GM12878 (cell line): ENCODE results near the gene CHFR. TPM values are rescaled to one million over a fixed set of nuclear protein-coding genes. Genes with fewer than 3 reads are reported as not detected.
A peak's percentile ranks its signal among the peaks of the same experiment; 100 is the strongest.

Experiments
- ATAC-seq: fragments of 200-7000 bp; cut with Tn5 transposase; 3 replicates; pipeline ENCODE4 v1.9.1; 2020; ENCODE audit warnings: mild to moderate bottlenecking, moderate library complexity
- BruUV-seq: library from RNA; stranded (reverse); fragments of 400-500 nt; replicated peaks from 2 replicates; lab custom pipeline; 2021; lab: Mats Ljungman, UMichigan
- CTCF ChIA-PET: fragments of 300-600 bp; sonication (Branson Sonifier 250); formaldehyde crosslinking; extraction: SDS; loops from one replicate; lab custom pipeline; 2021; ENCODE audit warnings: inconsistent platforms; lab: Yijun Ruan, JAX
- POLR2A ChIA-PET: fragments of 350-600 bp; formaldehyde crosslinking; extraction: SDS; loops from one replicate; lab custom pipeline; 2021; ENCODE audit warnings: inconsistent platforms; lab: Charles Lee
- RAD21 ChIA-PET: fragments of 300-600 bp; sonication (Branson Sonifier 250); formaldehyde crosslinking; loops from one replicate; lab custom pipeline; 2023; ENCODE audit warnings: antibody characterized with exemption; ENCODE audit not compliant: unreplicated experiment; lab: Charles Lee
- SMC1A ChIA-PET: fragments of 300-600 bp; sonication (Branson Sonifier 250); formaldehyde crosslinking; loops from one replicate; lab custom pipeline; 2023; ENCODE audit not compliant: unreplicated experiment, uncharacterized antibody; lab: Charles Lee
- DNase-seq: peaks from one replicate; pipeline ENCODE4 v3.0.0-alpha.2; 2011; ENCODE audit warnings: low read depth, low spot score
- FAIRE-seq: peaks from 3 replicates; lab custom pipeline; 2011; peaks lifted over from hg19 to GRCh38; lab: Jason Lieb, UNC
- H2AFZ ChIP-seq: 2 replicates; pipeline ENCODE4 v1.6.0; 2011; ENCODE audit warnings: low read depth, low read length, control low read depth; ENCODE audit not compliant: control insufficient read depth
- H3K27ac ChIP-seq: 2 replicates; pipeline ENCODE4 v1.5.1; 2011; ENCODE audit warnings: control low read depth; ENCODE audit not compliant: control insufficient read depth, insufficient read depth
- H3K27me3 ChIP-seq, 2 experiments: replicated peaks in 1 of 2; 2 replicates each; pipeline versions ENCODE4 v1.6.0 to v1.6.1; 2011; ENCODE audit warnings: low read length in 1 of 2; ENCODE audit not compliant: control insufficient read depth in 2 of 2, insufficient read depth in 2 of 2
- H3K36me3 ChIP-seq, 2 experiments: 2 replicates each; pipeline ENCODE4 v1.5.1; 2011; ENCODE audit warnings: low read length in 1 of 2; ENCODE audit not compliant: control insufficient read depth in 2 of 2, insufficient read depth in 2 of 2
- H3K4me1 ChIP-seq: 2 replicates; pipeline ENCODE4 v1.6.1; 2011; ENCODE audit warnings: mild to moderate bottlenecking, low read length, moderate library complexity, mixed read lengths; ENCODE audit not compliant: control insufficient read depth, insufficient read depth
- H3K4me2 ChIP-seq: 2 replicates; pipeline ENCODE4 v1.6.0; 2011; ENCODE audit warnings: control low read depth; ENCODE audit not compliant: control insufficient read depth, insufficient read depth
- H3K4me3 ChIP-seq: fragments of 200-600 bp; sonication (generic); 2 replicates; pipeline ENCODE4 v1.5.1; 2016
- H3K79me2 ChIP-seq: 2 replicates; pipeline ENCODE4 v1.6.0; 2011; ENCODE audit warnings: low read length; ENCODE audit not compliant: control insufficient read depth, insufficient read depth
- H3K9ac ChIP-seq: 2 replicates; pipeline ENCODE4 v1.8.0; 2011; ENCODE audit warnings: low read length, control low read depth, mixed read lengths; ENCODE audit not compliant: control insufficient read depth, insufficient read depth
- H3K9me3 ChIP-seq: replicated peaks from 3 replicates; pipeline ENCODE4 v1.5.1; 2011; ENCODE audit warnings: mild to moderate bottlenecking, low read length; ENCODE audit not compliant: control insufficient read depth, insufficient read depth
- H4K20me1 ChIP-seq: 2 replicates; pipeline ENCODE4 v1.6.0; 2011; ENCODE audit not compliant: control insufficient read depth, insufficient read depth
- BMI1 ChIP-seq: fragments of 450-650 bp; IDR thresholded peaks from 2 replicates; pipeline ENCODE4 v1.6.1; 2016; ENCODE audit warnings: mild to moderate bottlenecking, moderate library complexity, borderline replicate concordance
- CHD1 ChIP-seq: IDR thresholded peaks from 2 replicates; pipeline ENCODE4 v1.6.1; 2012; ENCODE audit warnings: low read depth, low read length, improper control_type of control experiment
- CTCF ChIP-seq, 3 experiments: IDR thresholded peaks in 2 of 3; conservative IDR thresholded peaks in 1 of 3; 2 replicates each; pipeline ENCODE4 v1.5.1; 2011; ENCODE audit warnings: low read depth in 3 of 3, low read length in 3 of 3, mild to moderate bottlenecking in 3 of 3, control low read depth in 2 of 3, moderate library complexity in 2 of 3, inconsistent platforms in 1 of 3, mixed read lengths in 1 of 3; ENCODE audit not compliant: control insufficient read depth in 2 of 3, insufficient read depth in 1 of 3; ENCODE audit errors: extremely low read depth in 1 of 3
- E2F4 ChIP-seq: IDR thresholded peaks from 2 replicates; pipeline ENCODE4 v1.6.1; 2012; ENCODE audit warnings: low read depth, low read length, improper control_type of control experiment
- FOXK2 ChIP-seq: fragments of 450-650 bp; IDR thresholded peaks from 2 replicates; pipeline ENCODE4 v1.6.1; 2017; ENCODE audit warnings: mild to moderate bottlenecking, moderate library complexity
- HDGF ChIP-seq: fragments of 450-650 bp; IDR thresholded peaks from 2 replicates; pipeline ENCODE4 v1.6.1; 2016; ENCODE audit warnings: antibody characterized with exemption
- KLF5 ChIP-seq: fragments of 450-650 bp; IDR thresholded peaks from 2 replicates; pipeline ENCODE4 v1.6.1; 2014; ENCODE audit warnings: mild to moderate bottlenecking; ENCODE audit not compliant: partially characterized antibody
- MEF2B ChIP-seq: fragments of 450-650 bp; IDR thresholded peaks from 2 replicates; pipeline ENCODE4 v1.6.1; 2018; ENCODE audit warnings: mild to moderate bottlenecking, moderate library complexity; ENCODE audit not compliant: partially characterized antibody, poor library complexity, severe bottlenecking
- NR2F1 ChIP-seq: fragments of 450-650 bp; conservative IDR thresholded peaks from 2 replicates; pipeline ENCODE4 v1.6.1; 2017; ENCODE audit warnings: mild to moderate bottlenecking
- PKNOX1 ChIP-seq: fragments of 450-650 bp; IDR thresholded peaks from 2 replicates; pipeline ENCODE4 v1.6.1; 2016; ENCODE audit warnings: mild to moderate bottlenecking
- POLR2AphosphoS2 ChIP-seq: IDR thresholded peaks from 2 replicates; pipeline ENCODE4 v1.6.1; 2011; ENCODE audit warnings: low read depth, mild to moderate bottlenecking, low read length, improper control_type of control experiment, moderate library complexity
- RB1 ChIP-seq: fragments of 450-650 bp; formaldehyde crosslinking; IDR thresholded peaks from 2 replicates; pipeline ENCODE4 v1.6.1; 2017; ENCODE audit warnings: mild to moderate bottlenecking, borderline replicate concordance
- YBX1 ChIP-seq: fragments of 450-650 bp; IDR thresholded peaks from 2 replicates; pipeline ENCODE4 v1.6.1; 2016; ENCODE audit warnings: antibody characterized with exemption
- ZNF274 ChIP-seq: IDR thresholded peaks from one replicate; pipeline ENCODE4 v1.8.0; 2011; ENCODE audit not compliant: insufficient read length, insufficient read depth
- WGBS: methylation state at CpG from one replicate; pipeline ENCODE4 v1.1.6; 2016; ENCODE audit warnings: low lambda C conversion rate; ENCODE audit not compliant: insufficient replicate concordance, insufficient coverage; ENCODE audit errors: missing lambda C conversion rate; 5-methylcytosine and 5-hydroxymethylcytosine counted together
- in situ Hi-C: fragments of 300-500 bp; cut with MboI; formaldehyde crosslinking; loops from 9 replicates; pipeline ENCODE4 v1.14.3; 2018; ENCODE audit warnings: mixed read lengths
- intact Hi-C: fragments of 100-400 bp; cut with micrococcal nuclease; formaldehyde crosslinking; loops from one replicate; pipeline ENCODE4 v1.14.2; 2022; ENCODE audit not compliant: unreplicated experiment
- polyA plus RNA-seq, 11 experiments: library from polyadenylated mRNA; depleted of rRNA in 4 of 11; unstranded in 6 of 11; stranded (reverse) in 5 of 11; fragments of >200 nt; fragmentation: Nextera tagmentation in 4 of 11; fragmentation: Illumina TruSeq in 1 of 11; extraction: Ambion mirVana in 4 of 11; extraction: Trizol in 1 of 11; gene quantifications; 1 replicate in 1 of 11; 2 replicates in 10 of 11; pipeline versions ENCODE4 v1.2.1 to v1.2.3, GENCODE V29; 2011 to 2016; ENCODE audit warnings: inconsistent platforms in 2 of 11, missing spikeins in 2 of 11, low read depth in 1 of 11
- total RNA-seq, 4 experiments: library from RNA; depleted of rRNA in 3 of 4; stranded (reverse); fragments of >200 nt in 3 of 4; fragmentation: Illumina TruSeq in 1 of 4; extraction: Trizol in 1 of 4; gene quantifications; 2 replicates each; pipeline versions ENCODE4 v1.2.1 to v1.2.3, GENCODE V29; 2013 to 2021

CHFR gene
- total and polyA plus RNA-seq, 10 of the 15 experiments (the other 5 are each of a cell fraction or from before 2014, with no cell fraction given): 1.1 to 49.4 (median 34.4) TPM

DNA sequence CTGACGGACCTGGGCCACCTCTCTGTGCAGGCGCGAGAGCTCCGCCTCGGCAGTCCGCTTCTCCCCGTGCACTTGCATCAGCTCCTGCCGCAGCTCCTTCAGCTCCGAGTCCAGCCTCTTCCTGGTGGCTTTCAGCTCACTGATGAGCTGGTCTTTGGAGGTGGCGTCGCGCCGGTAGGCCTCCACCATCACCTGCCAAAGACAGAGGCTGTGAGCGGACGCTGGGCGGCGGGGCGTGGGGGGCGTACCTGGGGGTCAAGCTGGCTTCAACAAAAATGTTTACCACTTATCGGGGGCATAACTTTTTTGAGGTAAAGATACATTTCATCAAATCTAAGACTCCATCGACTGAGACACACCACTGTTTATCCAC is 98.3 kb downstream of the CHFR start (continued):
- no peak for TF ChIP-seq E2F4
- no peak for TF ChIP-seq BMI1

- CTCF ChIA-PET: no interaction called here
- POLR2A ChIA-PET: no interaction called here
- ATAC-seq: peak; percentile 76
- H3K4me1 ChIP-seq: no peaks in the 10 kb centered on the region
- no peaks in the 10 kb centered on the region for H3K79me2 ChIP-seq
- no peak overlapping the region for H3K4me3 ChIP-seq
- in situ Hi-C loops: no loop called here
- WGBS: 97% methylated on average over 26 of the region's 29 CpGs
- RAD21 ChIA-PET: no interaction called here
- DNase-seq: no peak
- TF ChIP-seq KLF5 (no peak), YBX1 (no peak), NR2F1 (no peak), PKNOX1 (no peak), ZNF274 (no peak), CTCF (IDR thresholded peaks at IDR 0.05 in 2 of 3, conservative IDR thresholded peaks at IDR 0.05 in 1 of 3; ENCODE audit: control insufficient read depth in 2 of 3, extremely low read depth in 1 of 3, insufficient read depth in 1 of 3, low read depth in 3 of 3, low read length in 3 of 3) (no peak), HDGF (no peak), MEF2B (no peak), POLR2AphosphoS2 (no peak), CHD1 (no peak), FOXK2 (no peak), RB1 (no peak)
- TF ChIP-seq, all 136 proteins: peak for 0
- no peak for FAIRE-seq
- H3K9me3 ChIP-seq: no peaks in the 10 kb centered on the region; the same call in 2 of the 3 replicates
- H3K9ac ChIP-seq: no peak overlapping the region
- BruUV-seq: no TSS peak
- H3K4me2 ChIP-seq: no peak overlapping the region
- H3K27ac ChIP-seq: no peak overlapping the region
- intact Hi-C loops: no loop called here
- H2AFZ ChIP-seq: no peak overlapping the region
- SMC1A ChIA-PET: no interaction called here
- H3K36me3 ChIP-seq: peaks cover 25 to 38% of the 10 kb centered on the region in 2 experiments
- no peaks in the 10 kb centered on the region for H3K27me3 ChIP-seq
- no peaks in the 10 kb centered on the region for H4K20me1 ChIP-seq
These were observed 98.9 kb downstream of the CHFR start for GRCh38 chr12:132788375-132789098.
